Measurements from ENCODE around the gene SOHLH1. TPM values are rescaled to one million over a fixed set of nuclear protein-coding genes. Genes with fewer than 3 reads are reported as not detected.

The SOHLH1 gene, protein sequence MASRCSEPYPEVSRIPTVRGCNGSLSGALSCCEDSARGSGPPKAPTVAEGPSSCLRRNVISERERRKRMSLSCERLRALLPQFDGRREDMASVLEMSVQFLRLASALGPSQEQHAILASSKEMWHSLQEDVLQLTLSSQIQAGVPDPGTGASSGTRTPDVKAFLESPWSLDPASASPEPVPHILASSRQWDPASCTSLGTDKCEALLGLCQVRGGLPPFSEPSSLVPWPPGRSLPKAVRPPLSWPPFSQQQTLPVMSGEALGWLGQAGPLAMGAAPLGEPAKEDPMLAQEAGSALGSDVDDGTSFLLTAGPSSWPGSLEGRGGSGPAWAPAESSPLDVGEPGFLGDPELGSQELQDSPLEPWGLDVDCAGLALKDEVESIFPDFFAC
- not detected in 2 replicates for polyA plus RNA-seq (2011; rRNA removed)
- not detected in 2 replicates for polyA minus RNA-seq (2011; rRNA and poly(A)+ RNA removed)

DNA sequence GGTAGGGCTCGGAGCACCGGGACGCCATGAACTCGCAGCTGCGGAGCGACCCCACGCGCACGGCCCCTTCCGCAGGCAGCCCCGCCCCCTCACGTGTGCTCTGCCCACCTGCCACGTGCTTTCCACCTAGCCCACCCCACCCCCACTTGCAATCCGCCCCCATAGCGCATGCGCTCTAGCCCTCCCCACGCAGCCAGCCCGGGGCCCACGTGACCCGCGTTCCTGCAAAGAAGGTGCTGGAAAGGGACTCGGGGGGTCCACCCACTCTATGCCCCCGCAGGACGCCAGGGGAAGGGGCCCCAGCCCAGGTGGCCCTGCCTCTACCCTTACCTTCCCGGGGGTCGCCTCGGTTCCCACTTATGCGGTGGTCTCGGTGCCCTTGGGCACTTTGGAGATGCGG, at the start of gene SOHLH1:
Gene SOHLH1 (minus strand): TSS at position 42 of the 400 bp plus-strand sequence. CDS start 14 bp downstream, at position 28.
- no peaks in the 10 kb centered on the region; the same call in 1 of the 2 replicates for H3K9me3 ChIP-seq (ENCODE audit: control insufficient read depth, insufficient read depth, low read length)
- TF ChIP-seq CTCF (IDR thresholded peaks at IDR 0.05; ENCODE audit: low read depth, low read length), result no peak
- H3K27ac ChIP-seq (ENCODE audit: low read depth, low read length), result no peak within 1 kb of the TSS
- ChIA-PET CTCF (no interaction called here), POLR2A (no interaction called here)
- DNase-seq (ENCODE audit: low read depth, low spot score), result no peak
- H3K4me3 ChIP-seq (ENCODE audit: low read depth, low read length), result no peak within 1 kb of the TSS
- peaks cover 9% of the 10 kb centered on the region for H3K27me3 ChIP-seq (ENCODE audit: control insufficient read depth, insufficient read depth, low read length)

DNA sequence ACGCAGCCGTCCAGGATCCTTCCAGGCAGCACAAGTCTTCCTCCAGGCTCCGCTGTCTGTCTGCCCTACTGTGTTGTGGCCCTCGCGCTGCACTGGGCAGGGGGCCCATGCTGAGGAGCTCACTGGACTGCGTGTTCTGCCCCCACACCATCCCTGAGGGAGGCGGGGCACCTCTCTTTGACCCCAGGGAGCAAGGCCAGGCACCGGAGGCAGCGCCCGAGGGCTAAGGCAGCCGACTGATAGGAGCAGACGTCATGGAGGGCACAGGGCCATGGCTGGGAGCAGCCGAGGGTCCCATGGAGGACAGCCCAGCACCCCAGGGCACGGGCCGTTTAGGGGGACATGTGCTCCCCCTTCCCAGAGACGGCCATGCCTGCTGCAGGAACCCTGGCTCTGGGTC, 49.4 kb upstream of the SOHLH1 start:
- no peaks in the 10 kb centered on the region; the same call in 1 of the 2 replicates for H3K9me3 ChIP-seq (ENCODE audit: control insufficient read depth, insufficient read depth, low read length)
- ChIA-PET POLR2A (no interaction called here), CTCF (no interaction called here)
- H3K4me3 ChIP-seq (ENCODE audit: low read depth, low read length), result no peak overlapping the region
- H3K27me3 ChIP-seq (ENCODE audit: control insufficient read depth, insufficient read depth, low read length), result peaks cover 3% of the 10 kb centered on the region
- H3K27ac ChIP-seq (ENCODE audit: low read depth, low read length), result no peak overlapping the region
- no peak for DNase-seq (ENCODE audit: low read depth, low spot score)
- TF ChIP-seq CTCF (IDR thresholded peaks at IDR 0.05; ENCODE audit: low read depth, low read length), result no peak

- no peak for TF ChIP-seq CTCF (IDR thresholded peaks at IDR 0.05; ENCODE audit: low read depth, low read length)
- H3K27me3 ChIP-seq (ENCODE audit: control insufficient read depth, insufficient read depth, low read length), result peaks cover 3% of the 10 kb centered on the region
- ChIA-PET CTCF (no interaction called here), POLR2A (no interaction called here)
- H3K4me3 ChIP-seq (ENCODE audit: low read depth, low read length), result no peak overlapping the region
- H3K9me3 ChIP-seq (ENCODE audit: control insufficient read depth, insufficient read depth, low read length), result no peaks in the 10 kb centered on the region; the same call in 1 of the 2 replicates
- H3K27ac ChIP-seq (ENCODE audit: low read depth, low read length), result no peak overlapping the region
- DNase-seq (ENCODE audit: low read depth, low spot score), result no peak
These were observed 48.0 kb upstream of the SOHLH1 start for GRCh38 chr9:135747311-135747710.

DNA sequence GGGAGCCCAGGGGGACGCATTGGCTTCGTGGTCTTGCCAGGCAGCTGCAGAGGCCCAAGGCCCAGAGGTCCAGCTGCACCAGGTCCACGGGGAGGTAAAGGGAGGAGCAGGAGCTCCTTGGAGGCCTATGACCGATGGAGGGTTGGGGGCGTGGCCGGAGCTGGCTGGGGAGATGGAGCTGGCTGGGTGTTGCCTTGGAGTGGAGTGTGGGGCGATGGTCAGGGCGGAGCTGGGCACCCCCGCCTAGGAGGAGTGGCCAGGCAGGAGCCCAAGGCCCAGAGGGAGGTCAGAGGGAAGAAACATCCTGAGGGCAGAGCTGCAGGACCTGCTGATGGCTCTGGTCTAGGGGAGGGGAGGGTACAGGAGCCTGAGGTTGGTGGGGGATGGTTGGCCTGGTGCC, 47.3 kb upstream of the SOHLH1 start:
- no peak overlapping the region for H3K27ac ChIP-seq (ENCODE audit: low read depth, low read length)

More for the DNA sequence above, 47.3 kb upstream of the SOHLH1 start:
- no peak for TF ChIP-seq CTCF (IDR thresholded peaks at IDR 0.05; ENCODE audit: low read depth, low read length)
- peaks cover 3% of the 10 kb centered on the region for H3K27me3 ChIP-seq (ENCODE audit: control insufficient read depth, insufficient read depth, low read length)
- ChIA-PET CTCF (no interaction called here), POLR2A (no interaction called here)
- no peak for DNase-seq (ENCODE audit: low read depth, low spot score)
- H3K9me3 ChIP-seq (ENCODE audit: control insufficient read depth, insufficient read depth, low read length), result no peaks in the 10 kb centered on the region; the same call in 1 of the 2 replicates
- H3K4me3 ChIP-seq (ENCODE audit: low read depth, low read length), result no peak overlapping the region
